CD4-positive, alpha-beta T cell (primary cell): ENCODE data around the gene IER5. TPM values are rescaled to one million over a fixed set of nuclear protein-coding genes. Genes with fewer than 3 reads are reported as not detected.
A peak's percentile ranks its signal among the peaks of the same experiment; 100 is the strongest.

Experiments used
- ATAC-seq: fragments of 200-7000 bp; cut with Tn5 transposase; one replicate; pipeline ENCODE4 v1.10.0; 2022; ENCODE audit warnings: mild to moderate bottlenecking; ENCODE audit not compliant: poor library complexity
- CTCF ChIA-PET: fragments of 350-600 bp; sonication (Branson Sonifier 250); formaldehyde crosslinking; loops from one replicate; lab custom pipeline; 2021; ENCODE audit warnings: antibody characterized with exemption, inconsistent platforms; lab: Charles Lee
- POLR2A ChIA-PET: fragments of 350-600 bp; sonication (Branson Sonifier 250); formaldehyde crosslinking; loops from one replicate; lab custom pipeline; 2021; ENCODE audit warnings: antibody characterized with exemption, inconsistent platforms; lab: Charles Lee
- DNase-seq, 14 experiments: peaks; one replicate each; pipeline ENCODE4 v3.0.0-alpha.2; 2013 to 2020; ENCODE audit warnings: mixed read lengths in 2 of 14
- H3K27ac ChIP-seq, 2 donors: one replicate each; pipeline versions ENCODE4 v1.5.1 to v1.7.0; 2013; ENCODE audit warnings: low read length in 2 of 2, low read depth in 1 of 2, mild to moderate bottlenecking in 1 of 2
- H3K27me3 ChIP-seq, 2 experiments: 1 replicate in 1 of 2; 2 replicates in 1 of 2; pipeline versions ENCODE4 v1.6.1 to v1.7.0; 2013; ENCODE audit warnings: low read length in 2 of 2, control low read depth in 1 of 2, mild to moderate bottlenecking in 1 of 2, moderate library complexity in 1 of 2; ENCODE audit not compliant: insufficient read depth in 2 of 2, control insufficient read depth in 1 of 2
- H3K36me3 ChIP-seq: one replicate; pipeline ENCODE4 v1.6.1; 2013; ENCODE audit warnings: low read length, control low read depth; ENCODE audit not compliant: insufficient read depth
- H3K4me1 ChIP-seq: one replicate; pipeline ENCODE4 v1.6.1; 2013; ENCODE audit warnings: low read length, control low read depth; ENCODE audit not compliant: insufficient read depth
- H3K4me3 ChIP-seq: one replicate; pipeline ENCODE4 v1.5.1; 2013; ENCODE audit warnings: mild to moderate bottlenecking, low read length, moderate library complexity
- H3K9me3 ChIP-seq, 2 experiments: 1 replicate in 1 of 2; 2 replicates in 1 of 2; pipeline versions ENCODE4 v1.6.1 to v1.7.0; 2013; ENCODE audit warnings: low read length in 2 of 2, mild to moderate bottlenecking in 2 of 2, control low read depth in 1 of 2, moderate library complexity in 1 of 2; ENCODE audit not compliant: control insufficient read depth in 1 of 2, insufficient read depth in 1 of 2
- H3K27ac Mint-ChIP-seq: one replicate; pipeline ENCODE4 v1.8.0; 2020; ENCODE audit warnings: mixed read lengths
- H3K27me3 Mint-ChIP-seq: one replicate; pipeline ENCODE4 v1.8.0; 2021; ENCODE audit warnings: mixed read lengths
- H3K36me3 Mint-ChIP-seq: one replicate; pipeline ENCODE4 v1.8.0; 2021; ENCODE audit warnings: low read depth, mixed read lengths
- H3K4me1 Mint-ChIP-seq: one replicate; pipeline ENCODE4 v1.8.0; 2021; ENCODE audit warnings: low read depth, mixed read lengths
- H3K4me3 Mint-ChIP-seq: one replicate; pipeline ENCODE4 v1.8.0; 2020; ENCODE audit warnings: mild to moderate bottlenecking, mixed read lengths
- H3K9me3 Mint-ChIP-seq: one replicate; pipeline ENCODE4 v1.8.0; 2020; ENCODE audit warnings: mixed read lengths
- intact Hi-C, 2 experiments: fragments of 100-400 bp; cut with DNase I in 1 of 2; cut with micrococcal nuclease in 1 of 2; formaldehyde crosslinking; loops; one replicate each; pipeline versions ENCODE4 v1.15.1 to v1.9.0; 2023 to 2025; cut with DNase I, micrococcal nuclease
- total RNA-seq, 174 experiments: library from RNA in 2 of 174; stranded (reverse) in 2 of 174; gene quantifications; one replicate each; pipeline ENCODE4 v1.2.3 and lab custom pipeline; 2021 to 2026
- TF ChIP-seq, protein P1 (sequence below): fragments of 200-600 bp; IDR thresholded peaks from one replicate; pipeline ENCODE4 v1.8.0; 2022; ENCODE audit warnings: antibody characterized with exemption, mild to moderate bottlenecking

The IER5 gene
- total RNA-seq, 2 experiments from 2014 or later: 53.8 to 54.1 TPM

DNA sequence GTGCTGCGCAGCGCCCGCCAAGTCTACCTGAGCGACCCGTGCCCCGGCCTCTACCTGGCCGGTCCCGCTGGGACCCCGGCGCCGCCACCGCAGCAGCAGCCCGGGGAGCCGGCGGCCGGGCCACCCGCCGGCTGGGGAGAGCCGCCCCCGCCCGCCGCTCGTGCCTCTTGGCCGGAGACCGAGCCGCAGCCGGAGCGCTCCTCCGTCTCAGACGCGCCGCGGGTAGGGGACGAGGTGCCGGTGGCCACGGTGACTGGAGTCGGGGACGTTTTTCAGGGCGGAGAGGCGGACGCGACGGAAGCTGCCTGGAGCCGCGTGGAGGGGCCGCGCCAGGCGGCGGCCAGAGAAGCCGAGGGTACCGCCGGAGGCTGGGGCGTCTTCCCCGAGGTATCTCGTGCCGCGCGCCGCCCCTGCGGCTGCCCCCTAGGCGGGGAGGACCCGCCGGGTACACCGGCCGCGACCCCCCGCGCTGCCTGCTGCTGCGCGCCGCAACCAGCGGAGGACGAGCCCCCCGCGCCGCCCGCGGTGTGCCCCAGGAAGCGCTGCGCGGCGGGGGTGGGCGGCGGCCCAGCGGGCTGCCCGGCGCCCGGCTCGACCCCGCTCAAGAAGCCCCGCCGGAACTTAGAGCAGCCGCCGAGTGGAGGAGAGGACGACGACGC lies 646 bp downstream of the IER5 start:
- peak in 12 of 14 experiments; percentile 16 to 63 (median 29) for DNase-seq
- H3K36me3 Mint-ChIP-seq: peaks cover 18% of the 10 kb centered on the region
- TF ChIP-seq, protein P1, sequence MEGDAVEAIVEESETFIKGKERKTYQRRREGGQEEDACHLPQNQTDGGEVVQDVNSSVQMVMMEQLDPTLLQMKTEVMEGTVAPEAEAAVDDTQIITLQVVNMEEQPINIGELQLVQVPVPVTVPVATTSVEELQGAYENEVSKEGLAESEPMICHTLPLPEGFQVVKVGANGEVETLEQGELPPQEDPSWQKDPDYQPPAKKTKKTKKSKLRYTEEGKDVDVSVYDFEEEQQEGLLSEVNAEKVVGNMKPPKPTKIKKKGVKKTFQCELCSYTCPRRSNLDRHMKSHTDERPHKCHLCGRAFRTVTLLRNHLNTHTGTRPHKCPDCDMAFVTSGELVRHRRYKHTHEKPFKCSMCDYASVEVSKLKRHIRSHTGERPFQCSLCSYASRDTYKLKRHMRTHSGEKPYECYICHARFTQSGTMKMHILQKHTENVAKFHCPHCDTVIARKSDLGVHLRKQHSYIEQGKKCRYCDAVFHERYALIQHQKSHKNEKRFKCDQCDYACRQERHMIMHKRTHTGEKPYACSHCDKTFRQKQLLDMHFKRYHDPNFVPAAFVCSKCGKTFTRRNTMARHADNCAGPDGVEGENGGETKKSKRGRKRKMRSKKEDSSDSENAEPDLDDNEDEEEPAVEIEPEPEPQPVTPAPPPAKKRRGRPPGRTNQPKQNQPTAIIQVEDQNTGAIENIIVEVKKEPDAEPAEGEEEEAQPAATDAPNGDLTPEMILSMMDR: no peak

GRCh38 chr1:181089676-181090544 lies 1.4 kb downstream of the IER5 start:
- H3K9me3 ChIP-seq: no peaks in the 10 kb centered on the region
- intact Hi-C loops: loop anchor here (1.0 to 10.0 kb wide), 5 partner anchors 14 to 1205 kb away; partner anchors contain the start of genes MR1 (in 1 of the 2), STX6 (in 1 of the 2), TOR1AIP1 (in 1 of the 2) and XPR1 (in 1 of the 2)
- ATAC-seq (peak; percentile 55), DNase-seq (peak in 13 of 14 experiments; percentile 50 to 95 (median 65))
- Mint-ChIP-seq H3K4me3 (peak overlapping the region; percentile 95), H3K4me1 (peaks cover 46% of the 10 kb centered on the region), H3K9me3 (no peaks in the 10 kb centered on the region), H3K27ac (peak overlapping the region; percentile 93), H3K27me3 (no peaks in the 10 kb centered on the region), H3K36me3 (peaks cover 18% of the 10 kb centered on the region)
- H3K4me1 ChIP-seq: peaks cover 9% of the 10 kb centered on the region
- H3K27me3 ChIP-seq: no peaks in the 10 kb centered on the region
- peak overlapping the region; percentile 90 for H3K4me3 ChIP-seq
- peaks cover 12% of the 10 kb centered on the region for H3K36me3 ChIP-seq
- TF ChIP-seq, protein P1: no peak
- POLR2A ChIA-PET: interaction anchor here (0.9 to 6.5 kb wide), 22 partner anchors 10 to 1208 kb away, joined by 3 to 231 read pairs (median 6); partner anchors contain the start of genes ACBD6, MR1 and TOR1AIP1
- peak overlapping the region; percentile 95 to 97 for H3K27ac ChIP-seq
- CTCF ChIA-PET: interaction anchor here (0.7 to 4.3 kb wide), 6 partner anchors 9 to 335 kb away, joined by 3 to 31 read pairs (median 4); no protein-coding TSS in a partner anchor

More for the DNA sequence above, 646 bp downstream of the IER5 start:
- ChIA-PET CTCF (interaction anchor here (4.3 kb wide), 1 partner anchor 15 kb away, joined by 31 read pairs; no protein-coding TSS in a partner anchor), POLR2A (interaction anchor here (0.5 to 6.5 kb wide), 17 partner anchors 10 to 1207 kb away, joined by 3 to 231 read pairs (median 6); partner anchors contain the start of genes ACBD6, MR1 and TOR1AIP1)
- Mint-ChIP-seq H3K4me3 (peak overlapping the region; percentile 99), H3K9me3 (no peaks in the 10 kb centered on the region), H3K27ac (peak overlapping the region; percentile 97), H3K4me1 (peaks cover 51% of the 10 kb centered on the region), H3K27me3 (no peaks in the 10 kb centered on the region)
- H3K27ac ChIP-seq: peak overlapping the region; percentile 95 to 97
- H3K27me3 ChIP-seq: no peaks in the 10 kb centered on the region
- peaks cover 13% of the 10 kb centered on the region for H3K4me1 ChIP-seq
- H3K4me3 ChIP-seq: peak overlapping the region; percentile 90
- intact Hi-C loops: loop anchor here (2.0 to 5.0 kb wide), 3 partner anchors 56 to 457 kb away; partner anchors contain the start of genes MR1 (in 1 of the 2), STX6 (in 1 of the 2) and XPR1 (in 1 of the 2)
- peaks cover 7% of the 10 kb centered on the region for H3K36me3 ChIP-seq
- ATAC-seq: peak; percentile 1
- no peaks in the 10 kb centered on the region for H3K9me3 ChIP-seq
